GM19193 (cell line): ENCODE data around the gene YKT6.

Experiments
- POLR2A ChIP-seq: IDR thresholded peaks from 4 replicates; pipeline ENCODE4 v1.6.1; 2011; ENCODE audit not compliant: insufficient read depth, insufficient read length; ENCODE audit errors: extremely low read depth

YKT6 gene

GRCh38 chr7:44161371-44161770 lies 39.4 kb upstream of the YKT6 start:
- no peak for TF ChIP-seq POLR2A

GRCh38 chr7:44162179-44162578 lies 38.6 kb upstream of the YKT6 start:
- no peak for TF ChIP-seq POLR2A

GRCh38 chr7:44162785-44163395 lies 37.9 kb upstream of the YKT6 start:
- no peak for TF ChIP-seq POLR2A

- no peak for TF ChIP-seq POLR2A
Observed at GRCh38 chr7:44163591-44163990, 37.2 kb upstream of the YKT6 start.

GRCh38 chr7:44167920-44168319 lies 32.9 kb upstream of the YKT6 start:
- no peak for TF ChIP-seq POLR2A

GRCh38 chr7:44172352-44172751 lies 28.4 kb upstream of the YKT6 start:
- no peak for TF ChIP-seq POLR2A

GRCh38 chr7:44172803-44173424 lies 27.9 kb upstream of the YKT6 start:
- TF ChIP-seq POLR2A = no peak

GRCh38 chr7:44173911-44174693 lies 26.7 kb upstream of the YKT6 start:
- TF ChIP-seq POLR2A = no peak

GRCh38 chr7:44175730-44176129 lies 25.0 kb upstream of the YKT6 start:
- TF ChIP-seq POLR2A = no peak

GRCh38 chr7:44176486-44176885 lies 24.3 kb upstream of the YKT6 start:
- no peak for TF ChIP-seq POLR2A

GRCh38 chr7:44177570-44178131 lies 23.1 kb upstream of the YKT6 start:
- TF ChIP-seq POLR2A = no peak

GRCh38 chr7:44180631-44181030 lies 20.1 kb upstream of the YKT6 start:
- no peak for TF ChIP-seq POLR2A

- TF ChIP-seq POLR2A = no peak
Observed at GRCh38 chr7:44182827-44183226, 18.0 kb upstream of the YKT6 start.

- TF ChIP-seq POLR2A = no peak
Observed at GRCh38 chr7:44183386-44183785, 17.4 kb upstream of the YKT6 start.

GRCh38 chr7:44184206-44184872 lies 16.4 kb upstream of the YKT6 start:
- TF ChIP-seq POLR2A = no peak
